ENCODE measurements around the gene PTBP3.
"Not testable (repeated sequence)": the region's sequence is repeated elsewhere in the genome, so short reads cannot be mapped to it uniquely, and the experiment has no call there.

DNA sequence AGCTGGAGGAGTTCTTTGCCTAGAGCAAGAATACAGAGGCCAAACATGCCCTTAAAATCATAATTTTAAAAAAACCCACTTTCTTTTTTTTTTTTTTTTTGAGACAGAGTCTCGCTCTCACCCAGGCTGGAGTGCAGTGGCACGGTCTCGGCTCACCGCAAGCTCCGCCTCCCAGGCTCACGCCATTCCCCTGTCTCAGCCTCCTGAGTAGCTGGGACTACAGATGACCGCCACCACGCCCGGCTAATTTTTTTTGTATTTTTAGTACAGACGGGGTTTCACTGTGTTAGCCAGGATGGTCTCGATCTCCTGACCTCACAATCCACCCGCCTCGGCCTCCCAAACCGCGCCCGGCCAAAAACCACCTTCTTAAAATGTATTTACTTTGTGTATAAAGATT is 66.3 kb downstream of the PTBP3 start:
- TF ChIP-seq, protein P1, sequence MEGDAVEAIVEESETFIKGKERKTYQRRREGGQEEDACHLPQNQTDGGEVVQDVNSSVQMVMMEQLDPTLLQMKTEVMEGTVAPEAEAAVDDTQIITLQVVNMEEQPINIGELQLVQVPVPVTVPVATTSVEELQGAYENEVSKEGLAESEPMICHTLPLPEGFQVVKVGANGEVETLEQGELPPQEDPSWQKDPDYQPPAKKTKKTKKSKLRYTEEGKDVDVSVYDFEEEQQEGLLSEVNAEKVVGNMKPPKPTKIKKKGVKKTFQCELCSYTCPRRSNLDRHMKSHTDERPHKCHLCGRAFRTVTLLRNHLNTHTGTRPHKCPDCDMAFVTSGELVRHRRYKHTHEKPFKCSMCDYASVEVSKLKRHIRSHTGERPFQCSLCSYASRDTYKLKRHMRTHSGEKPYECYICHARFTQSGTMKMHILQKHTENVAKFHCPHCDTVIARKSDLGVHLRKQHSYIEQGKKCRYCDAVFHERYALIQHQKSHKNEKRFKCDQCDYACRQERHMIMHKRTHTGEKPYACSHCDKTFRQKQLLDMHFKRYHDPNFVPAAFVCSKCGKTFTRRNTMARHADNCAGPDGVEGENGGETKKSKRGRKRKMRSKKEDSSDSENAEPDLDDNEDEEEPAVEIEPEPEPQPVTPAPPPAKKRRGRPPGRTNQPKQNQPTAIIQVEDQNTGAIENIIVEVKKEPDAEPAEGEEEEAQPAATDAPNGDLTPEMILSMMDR (conservative IDR thresholded peaks at IDR 0.05; ENCODE audit: low read depth, low read length), result not testable (repeated sequence)
- not testable (repeated sequence) for TF ChIP-seq EZH2 (IDR thresholded peaks at IDR 0.05; ENCODE audit: low read length, unreplicated experiment)

Data from PC-3 (cell line).